GM12892 (cell line): ENCODE data around the gene ALDH9A1.

ENCODE experiments used
- POLR2A ChIP-seq: IDR thresholded peaks from 2 replicates; pipeline ENCODE4 v1.6.1; 2011; ENCODE audit warnings: low read depth, low read length, control low read depth
- POLR2AphosphoS5 ChIP-seq: IDR thresholded peaks from 2 replicates; pipeline ENCODE4 v1.6.1; 2011; ENCODE audit warnings: low read depth, low read length, control low read depth
- TAF1 ChIP-seq: IDR thresholded peaks from 2 replicates; pipeline ENCODE4 v1.6.1; 2011; ENCODE audit warnings: low read depth, mild to moderate bottlenecking, control low read depth, low read length, borderline replicate concordance

GRCh38 chr1:165707984-165708706 is 9.8 kb upstream of the ALDH9A1 start:
- TF ChIP-seq POLR2A (no peak), POLR2AphosphoS5 (no peak), TAF1 (no peak)
